ENCODE data around the gene SLC2A10. TPM values are rescaled to one million over a fixed set of nuclear protein-coding genes. Genes with fewer than 3 reads are reported as not detected.

The SLC2A10 gene
- total and polyA plus RNA-seq, 10 of the 15 experiments (the other 5 are each of a cell fraction or from before 2014, with no cell fraction given), result not detected

- RAD21 ChIA-PET (ENCODE audit: unreplicated experiment), result no interaction called here
- CTCF ChIA-PET, result no interaction called here
- Histone ChIP-seq H3K36me3 (ENCODE audit: control insufficient read depth in 2 of 2, insufficient read depth in 2 of 2, low read length in 1 of 2) (no peaks in the 10 kb centered on the region), H4K20me1 (ENCODE audit: control insufficient read depth, insufficient read depth) (no peaks in the 10 kb centered on the region), H3K27me3 (replicated peaks in 1 of 2; ENCODE audit: control insufficient read depth in 2 of 2, insufficient read depth in 2 of 2, low read length in 1 of 2) (no peaks in the 10 kb centered on the region; a peak in 1 of 4 replicates), H3K9me3 (replicated peaks; ENCODE audit: control insufficient read depth, insufficient read depth, low read length) (no peaks in the 10 kb centered on the region; the same call in 2 of the 3 replicates), H2AFZ (ENCODE audit: control insufficient read depth, low read depth, low read length) (no peak overlapping the region), H3K79me2 (ENCODE audit: control insufficient read depth, insufficient read depth, low read length) (no peaks in the 10 kb centered on the region), H3K27ac (ENCODE audit: control insufficient read depth, insufficient read depth) (no peak overlapping the region), H3K4me1 (ENCODE audit: control insufficient read depth, insufficient read depth, low read length) (no peaks in the 10 kb centered on the region; the same call in 1 of the 2 replicates), H3K4me3 (no peak overlapping the region), H3K9ac (ENCODE audit: control insufficient read depth, insufficient read depth, low read length) (no peak overlapping the region), H3K4me2 (ENCODE audit: control insufficient read depth, insufficient read depth) (no peak overlapping the region)
- SMC1A ChIA-PET (ENCODE audit: uncharacterized antibody, unreplicated experiment), result no interaction called here
- in situ Hi-C loops (cut with MboI) (no loop called here), intact Hi-C loops (cut with micrococcal nuclease; ENCODE audit: unreplicated experiment) (no loop called here)
- DNase-seq (ENCODE audit: low read depth, low spot score) (no peak), FAIRE-seq (no peak), ATAC-seq (no peak)
- TF ChIP-seq IRF3 (IDR thresholded peaks at IDR 0.05) (no peak), ZBED1 (IDR thresholded peaks at IDR 0.05; ENCODE audit: borderline replicate concordance) (no peak)
- 100% methylated on average over 3 of the region's 6 CpGs for WGBS (ENCODE audit: insufficient coverage, insufficient replicate concordance, low lambda C conversion rate, missing lambda C conversion rate)
- POLR2A ChIA-PET, result no interaction called here
- BruUV-seq (replicated peaks), result no TSS peak
These were observed 9.0 kb upstream of the SLC2A10 start for GRCh38 chr20:46700481-46700880.

GRCh38 chr20:46701057-46701456, 8.4 kb upstream of the SLC2A10 start:
- Histone ChIP-seq H3K27me3 (replicated peaks in 1 of 2; ENCODE audit: control insufficient read depth in 2 of 2, insufficient read depth in 2 of 2, low read length in 1 of 2) (no peaks in the 10 kb centered on the region; a peak in 1 of 4 replicates), H3K4me1 (ENCODE audit: control insufficient read depth, insufficient read depth, low read length) (no peaks in the 10 kb centered on the region; the same call in 1 of the 2 replicates), H3K9me3 (replicated peaks; ENCODE audit: control insufficient read depth, insufficient read depth, low read length) (no peaks in the 10 kb centered on the region; the same call in 2 of the 3 replicates), H3K4me3 (no peak overlapping the region), H3K9ac (ENCODE audit: control insufficient read depth, insufficient read depth, low read length) (no peak overlapping the region), H2AFZ (ENCODE audit: control insufficient read depth, low read depth, low read length) (no peak overlapping the region), H3K27ac (ENCODE audit: control insufficient read depth, insufficient read depth) (no peak overlapping the region), H3K4me2 (ENCODE audit: control insufficient read depth, insufficient read depth) (no peak overlapping the region), H3K79me2 (ENCODE audit: control insufficient read depth, insufficient read depth, low read length) (no peaks in the 10 kb centered on the region), H4K20me1 (ENCODE audit: control insufficient read depth, insufficient read depth) (no peaks in the 10 kb centered on the region), H3K36me3 (ENCODE audit: control insufficient read depth in 2 of 2, insufficient read depth in 2 of 2, low read length in 1 of 2) (no peaks in the 10 kb centered on the region)
- POLR2A ChIA-PET, result no interaction called here
- ATAC-seq (no peak), FAIRE-seq (no peak), DNase-seq (ENCODE audit: low read depth, low spot score) (no peak)
- CTCF ChIA-PET, result no interaction called here
- 38% methylated on average over 2 of the region's 2 CpGs for WGBS (ENCODE audit: insufficient coverage, insufficient replicate concordance, low lambda C conversion rate, missing lambda C conversion rate)
- in situ Hi-C loops (cut with MboI), result no loop called here
- RAD21 ChIA-PET (ENCODE audit: unreplicated experiment), result no interaction called here
- SMC1A ChIA-PET (ENCODE audit: uncharacterized antibody, unreplicated experiment), result interaction anchor here (1.3 kb wide), 1 partner anchor 19 kb away, joined by 3 read pairs; no protein-coding TSS in a partner anchor
- BruUV-seq (replicated peaks), result no TSS peak
- intact Hi-C loops (cut with micrococcal nuclease; ENCODE audit: unreplicated experiment), result no loop called here
- TF ChIP-seq NFXL1 (IDR thresholded peaks at IDR 0.05; ENCODE audit: borderline replicate concordance) (no peak), NR2C1 (IDR thresholded peaks at IDR 0.05) (no peak), RELA (IDR thresholded peaks at IDR 0.05; ENCODE audit: borderline replicate concordance, partially characterized antibody) (no peak), CUX1 (IDR thresholded peaks at IDR 0.05; ENCODE audit: insufficient replicate concordance, low read depth, low read length) (no peak), CEBPB (IDR thresholded peaks at IDR 0.05; ENCODE audit: borderline replicate concordance in 1 of 2, low read depth in 2 of 2, low read length in 2 of 2) (no peak), STAT3 (IDR thresholded peaks at IDR 0.05; ENCODE audit: low read depth, low read length) (no peak), HCFC1 (IDR thresholded peaks at IDR 0.05; ENCODE audit: low read length) (no peak)

Measured in GM12878 (cell line).